Esophagus squamous epithelium (tissue), 5 donors: ENCODE measurements around the gene PCDH9. TPM values are rescaled to one million over a fixed set of nuclear protein-coding genes. Genes with fewer than 3 reads are reported as not detected.
"Not testable (repeated sequence)": the region's sequence is repeated elsewhere in the genome, so short reads cannot be mapped to it uniquely, and the experiment has no call there.

Experiments
- DNase-seq: peaks from one replicate; lab custom pipeline; 2025; lab: John Stamatoyannopoulos, UW
- H3K27ac ChIP-seq, 4 donors: fragments of 200-600 bp; sonication (generic); one replicate each; pipeline ENCODE4 v1.5.1; 2016 to 2019; ENCODE audit warnings: mild to moderate bottlenecking in 1 of 4
- H3K27me3 ChIP-seq, 4 donors: fragments of 200-600 bp; sonication (generic); 1 replicate in 3 of 4; 2 replicates in 1 of 4; pipeline versions ENCODE4 v1.5.1 to v1.6.0; 2017 to 2021; ENCODE audit warnings: antibody characterized with exemption in 1 of 4
- H3K36me3 ChIP-seq, 3 donors: fragments of 200-600 bp; sonication (generic); one replicate each; pipeline ENCODE4 v1.5.1; 2016 to 2019
- H3K4me1 ChIP-seq, 3 donors: fragments of 200-600 bp; sonication (generic); one replicate each; pipeline ENCODE4 v1.5.1; 2017 to 2019
- H3K4me3 ChIP-seq, 4 donors: fragments of 200-600 bp; sonication (generic); 1 replicate in 3 of 4; 2 replicates in 1 of 4; pipeline ENCODE4 v1.5.1; 2016 to 2019; ENCODE audit warnings: mild to moderate bottlenecking in 2 of 4, moderate library complexity in 1 of 4
- H3K9me3 ChIP-seq, 3 donors: fragments of 200-600 bp; sonication (generic); one replicate each; pipeline ENCODE4 v1.5.1; 2016 to 2019
- CTCF ChIP-seq, 6 experiments: fragments of 450-650 bp in 4 of 6; fragments of 200-600 bp in 2 of 6; sonication (generic) in 2 of 6; IDR thresholded peaks; one replicate each; pipeline ENCODE4 v1.5.1; 2016 to 2019; ENCODE audit warnings: antibody characterized with exemption in 6 of 6, mild to moderate bottlenecking in 4 of 6, moderate library complexity in 4 of 6
- POLR2A ChIP-seq, 4 donors: fragments of 450-650 bp; IDR thresholded peaks; one replicate each; pipeline ENCODE4 v1.6.1; 2017; ENCODE audit warnings: antibody characterized with exemption in 4 of 4, mild to moderate bottlenecking in 4 of 4, moderate library complexity in 3 of 4
- WGBS, 2 donors: methylation state at CpG; one replicate each; pipeline ENCODE4 v1.1.5; 2018; 5-methylcytosine and 5-hydroxymethylcytosine counted together
- intact Hi-C: fragments of 100-400 bp; cut with DNase I; formaldehyde crosslinking; loops from one replicate; pipeline ENCODE4 v1.15.0; 2022
- total RNA-seq, 4 donors: library from RNA; depleted of rRNA; stranded (reverse); fragments of >200 nt; gene quantifications; one replicate each; pipeline ENCODE4 v1.1.0, GENCODE V29; 2016
- donor health status: DM: yes; HTN: yes; CAD: no.

Gene PCDH9
- total RNA-seq, 4 donors from 2014 or later: 0.04 to 1.9 (median 0.45) TPM

GRCh38 chr13:66765559-66765958 lies 464.6 kb downstream of the PCDH9 start:
- intact Hi-C loops: no loop called here
- Histone ChIP-seq H3K4me1 (no peaks in the 10 kb centered on the region), H3K4me3 (no peak overlapping the region), H3K27ac (no peak overlapping the region), H3K9me3 (peaks cover 0 to 14% (median 7%) of the 10 kb centered on the region in 3 donors), H3K27me3 (no peaks in the 10 kb centered on the region), H3K36me3 (no peaks in the 10 kb centered on the region)
- no peak for DNase-seq
- TF ChIP-seq CTCF (IDR thresholded peaks at IDR 0.05): no peak
- TF ChIP-seq POLR2A (IDR thresholded peaks at IDR 0.05): no peak

- intact Hi-C loops, H3K4me3 ChIP-seq: not testable (repeated sequence)
Observed at GRCh38 chr13:66760678-66761077, 469.5 kb downstream of the PCDH9 start.

GRCh38 chr13:66759919-66760318 lies 470.2 kb downstream of the PCDH9 start:
- TF ChIP-seq POLR2A (IDR thresholded peaks at IDR 0.05): no peak
- TF ChIP-seq CTCF (IDR thresholded peaks at IDR 0.05): no peak
- Histone ChIP-seq H3K4me3 (no peak overlapping the region), H3K36me3 (no peaks in the 10 kb centered on the region), H3K27me3 (no peaks in the 10 kb centered on the region), H3K9me3 (peaks cover 0 to 20% (median 7%) of the 10 kb centered on the region in 3 donors), H3K27ac (no peak overlapping the region), H3K4me1 (no peaks in the 10 kb centered on the region)
- DNase-seq: no peak
- WGBS, 2 donors: 93 to 100% methylated on average over 1 of the region's 1 CpG
- intact Hi-C loops: no loop called here

More at GRCh38 chr13:66760678-66761077, 469.5 kb downstream of the PCDH9 start:
- 67 to 74% methylated on average over 4 of the region's 4 CpGs for WGBS, 2 donors
- H3K9me3 ChIP-seq: peaks cover 0 to 20% (median 7%) of the 10 kb centered on the region in 3 donors
- not testable (repeated sequence) for H3K27ac ChIP-seq, H3K27me3 ChIP-seq, DNase-seq, H3K36me3 ChIP-seq, H3K4me1 ChIP-seq

GRCh38 chr13:66751691-66752090 lies 478.4 kb downstream of the PCDH9 start:
- Histone ChIP-seq H3K4me3 (no peak overlapping the region), H3K9me3 (no peaks in the 10 kb centered on the region), H3K27ac (no peak overlapping the region), H3K27me3 (no peaks in the 10 kb centered on the region), H3K4me1 (no peaks in the 10 kb centered on the region), H3K36me3 (no peaks in the 10 kb centered on the region)
- no peak for DNase-seq
- WGBS, 2 donors: 76 to 77% methylated on average over 2 of the region's 2 CpGs
- TF ChIP-seq CTCF (IDR thresholded peaks at IDR 0.05) (no peak), POLR2A (IDR thresholded peaks at IDR 0.05) (no peak)
- intact Hi-C loops: no loop called here

- TF ChIP-seq POLR2A (IDR thresholded peaks at IDR 0.05): no peak
- TF ChIP-seq CTCF (IDR thresholded peaks at IDR 0.05): no peak
- H3K4me1 ChIP-seq: no peaks in the 10 kb centered on the region
- no peak overlapping the region for H3K27ac ChIP-seq
- H3K27me3 ChIP-seq: no peaks in the 10 kb centered on the region
- H3K36me3 ChIP-seq: no peaks in the 10 kb centered on the region
- WGBS, 2 donors: 38 to 56% methylated on average over 1 of the region's 1 CpG
- H3K9me3 ChIP-seq: no peaks in the 10 kb centered on the region
- DNase-seq: no peak
- H3K4me3 ChIP-seq: no peak overlapping the region
- intact Hi-C loops: no loop called here
Observed at GRCh38 chr13:66748712-66749111, 481.4 kb downstream of the PCDH9 start.

- Histone ChIP-seq H3K4me1 (no peaks in the 10 kb centered on the region), H3K27ac (no peak overlapping the region), H3K9me3 (no peaks in the 10 kb centered on the region), H3K4me3 (no peak overlapping the region), H3K27me3 (no peaks in the 10 kb centered on the region), H3K36me3 (no peaks in the 10 kb centered on the region)
- DNase-seq: no peak
- 74 to 76% methylated on average over 4 of the region's 4 CpGs for WGBS, 2 donors
- TF ChIP-seq POLR2A (IDR thresholded peaks at IDR 0.05) (no peak), CTCF (IDR thresholded peaks at IDR 0.05) (no peak)
- intact Hi-C loops: no loop called here
Observed at GRCh38 chr13:66745307-66745706, 484.8 kb downstream of the PCDH9 start.
